ENCODE results near the gene SLCO2A1.

SLCO2A1 gene

DNA sequence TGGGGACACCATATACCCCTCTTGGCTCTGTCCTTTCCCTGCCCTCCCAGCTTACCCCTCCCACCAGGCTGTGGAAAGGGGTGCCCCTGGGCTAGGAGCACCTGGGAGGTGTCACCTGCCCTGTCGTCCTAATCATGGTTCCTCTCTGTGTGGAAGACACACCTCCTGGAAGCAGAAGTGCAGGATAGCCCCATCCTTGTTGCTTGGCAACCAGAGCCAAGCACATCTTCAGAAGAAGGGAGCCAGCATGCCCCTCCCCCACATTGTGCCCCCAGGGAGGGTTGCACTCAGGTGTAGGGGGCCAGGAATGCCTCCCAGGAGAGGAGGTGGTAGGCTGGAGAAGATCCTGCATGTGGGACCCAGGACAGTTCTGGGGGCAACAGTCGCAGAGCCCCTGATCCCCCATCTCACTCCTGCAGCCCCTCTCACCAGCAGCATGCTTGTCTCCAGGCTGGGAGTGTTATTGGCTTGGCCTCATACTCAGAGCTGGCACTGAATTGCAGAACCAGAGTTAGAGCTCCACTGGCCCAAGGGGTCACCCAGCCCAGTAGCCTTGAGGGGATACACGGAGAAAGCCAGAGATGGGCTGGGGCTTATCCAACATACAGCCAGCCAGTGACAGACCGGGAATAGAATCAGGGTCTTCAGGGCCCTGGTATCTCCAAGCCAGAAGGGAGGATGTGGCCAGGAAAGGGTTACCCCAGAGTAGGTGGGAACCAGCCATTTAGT, 142.5 kb downstream of the SLCO2A1 start:
- DNase-seq (ENCODE audit: low read depth in 3 of 3, low spot score in 1 of 3): no peak

DNA sequence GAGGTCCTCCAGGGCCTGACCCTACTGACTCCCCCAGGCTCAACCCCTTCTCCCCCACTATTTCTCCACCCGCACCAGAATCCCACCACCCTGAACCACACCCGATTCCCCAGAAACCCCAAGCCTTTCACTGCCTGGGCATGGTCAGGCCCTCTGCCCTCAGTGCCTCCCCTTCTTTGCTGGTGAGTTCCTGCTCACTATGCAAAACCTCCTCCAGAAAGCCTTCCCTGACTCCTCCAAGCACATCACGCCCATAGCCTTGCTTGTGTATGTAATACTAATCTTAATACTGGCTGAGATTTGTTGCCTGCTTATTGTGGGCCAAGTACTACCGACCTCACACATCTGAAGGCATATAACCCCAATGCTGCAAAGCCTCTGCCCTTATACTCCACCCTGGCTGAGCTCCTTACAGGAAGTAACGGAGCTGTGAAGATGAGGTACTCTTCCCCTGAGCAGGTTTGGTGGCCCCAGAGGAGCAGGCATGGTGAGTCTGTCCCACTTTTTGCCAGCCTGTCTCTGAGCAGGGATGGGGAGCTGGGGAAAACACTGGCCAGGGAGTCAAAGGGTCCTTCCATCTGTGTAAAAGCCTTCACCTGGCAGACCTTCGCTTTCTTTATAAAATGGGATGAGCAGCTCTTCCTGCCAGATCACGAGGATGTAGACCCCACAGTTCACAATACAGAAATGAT, 143.5 kb downstream of the SLCO2A1 start:
- DNase-seq (ENCODE audit: low read depth in 3 of 3, low spot score in 1 of 3): no peak

DNA sequence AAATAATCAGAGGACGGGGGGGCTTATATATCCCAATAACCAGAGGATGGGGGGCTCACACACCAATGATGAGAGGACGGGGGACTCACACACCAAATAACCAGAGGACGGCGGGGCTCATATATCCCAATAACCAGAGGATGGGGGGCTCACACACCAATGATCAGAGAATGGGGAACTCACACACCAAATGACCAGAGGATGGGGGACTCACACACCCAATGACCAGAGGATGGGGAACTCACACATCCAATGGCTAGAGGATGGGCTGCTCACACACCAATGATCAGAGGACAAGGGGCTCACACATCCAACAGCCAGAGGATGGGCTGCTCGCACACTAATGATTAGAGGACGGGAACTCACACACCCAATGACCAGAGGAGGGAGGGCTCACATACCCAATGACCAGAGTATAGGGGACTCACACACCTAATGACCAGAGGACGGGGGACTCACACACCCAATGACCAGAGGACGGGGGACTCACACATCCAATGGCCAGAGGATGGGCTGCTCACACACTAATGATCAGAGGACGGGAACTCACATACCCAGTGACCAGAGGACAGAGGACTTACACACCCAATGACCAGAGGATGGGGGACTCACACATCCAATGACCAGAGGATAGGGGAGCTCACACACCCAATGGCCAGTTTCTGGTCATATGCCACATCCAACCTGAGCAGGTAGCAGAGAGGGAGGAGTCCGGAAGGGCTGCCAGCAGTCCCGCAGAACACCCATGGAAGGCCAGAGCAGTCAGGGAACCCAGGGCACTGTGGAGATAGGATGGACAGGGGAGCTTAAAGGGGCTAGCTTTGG, 144.6 kb downstream of the SLCO2A1 start:
- DNase-seq (ENCODE audit: low read depth in 3 of 3, low spot score in 1 of 3): no peak

DNA sequence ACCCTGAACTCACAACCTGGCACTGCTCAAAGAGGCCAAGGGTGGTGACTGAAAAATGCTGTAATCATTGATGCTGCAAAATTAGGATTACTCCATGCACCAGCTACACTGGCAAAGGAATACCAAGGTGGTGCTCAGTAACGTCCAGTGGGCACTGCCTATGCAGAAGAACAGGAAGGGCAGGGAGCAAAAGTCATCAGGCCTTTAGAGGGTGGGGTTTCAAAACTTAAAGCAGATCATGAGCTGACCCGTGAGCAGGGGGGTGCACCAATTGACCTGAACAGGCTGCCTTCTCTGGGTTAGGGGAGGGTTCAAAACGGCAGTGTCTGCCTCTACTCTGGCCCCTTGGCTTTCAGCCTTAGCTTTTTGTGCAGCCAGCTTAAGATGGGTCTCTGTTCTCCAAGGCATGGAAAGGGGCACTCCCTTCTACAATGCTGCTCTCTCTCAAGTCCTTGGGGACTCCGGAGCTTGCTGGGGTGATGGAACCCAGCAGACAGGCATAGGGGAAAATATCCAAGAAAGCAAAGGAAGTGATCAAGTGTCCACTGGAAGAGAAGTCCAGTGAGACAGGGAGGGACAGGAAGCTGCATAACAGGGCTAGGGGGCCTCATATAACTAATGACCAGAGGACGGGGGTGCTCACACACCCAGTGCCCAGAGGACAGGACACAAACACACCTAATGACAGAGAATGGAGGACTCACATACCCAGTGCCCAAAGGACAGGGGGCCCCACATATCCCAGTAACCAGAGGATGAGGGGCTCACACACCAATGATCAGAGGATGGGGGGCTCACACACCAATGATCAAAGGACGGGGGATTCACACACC, 145.5 kb downstream of the SLCO2A1 start:
- DNase-seq (ENCODE audit: low read depth in 3 of 3, low spot score in 1 of 3): no peak

DNA sequence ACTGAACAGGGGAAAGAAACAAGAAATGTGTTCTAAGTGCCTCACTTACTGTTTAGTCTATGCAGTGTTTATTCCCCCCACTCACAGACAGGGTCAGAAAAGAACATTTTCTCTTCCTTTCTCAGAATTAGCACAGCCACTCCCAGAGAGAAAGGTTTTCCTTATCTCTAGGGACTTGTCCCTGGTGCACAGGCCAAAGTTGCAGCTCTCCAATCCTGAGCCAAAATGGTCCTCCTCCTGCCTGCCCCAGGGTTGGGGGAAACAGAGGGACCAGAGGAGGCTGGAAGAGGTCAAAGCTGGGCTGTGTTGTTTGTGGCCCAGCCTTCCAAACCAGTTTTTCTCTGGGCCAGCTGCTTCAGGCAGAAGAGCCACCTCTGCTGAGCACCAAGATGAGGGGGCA, 146.1 kb downstream of the SLCO2A1 start:
- no peak for DNase-seq (ENCODE audit: low read depth in 3 of 3, low spot score in 1 of 3)

DNA sequence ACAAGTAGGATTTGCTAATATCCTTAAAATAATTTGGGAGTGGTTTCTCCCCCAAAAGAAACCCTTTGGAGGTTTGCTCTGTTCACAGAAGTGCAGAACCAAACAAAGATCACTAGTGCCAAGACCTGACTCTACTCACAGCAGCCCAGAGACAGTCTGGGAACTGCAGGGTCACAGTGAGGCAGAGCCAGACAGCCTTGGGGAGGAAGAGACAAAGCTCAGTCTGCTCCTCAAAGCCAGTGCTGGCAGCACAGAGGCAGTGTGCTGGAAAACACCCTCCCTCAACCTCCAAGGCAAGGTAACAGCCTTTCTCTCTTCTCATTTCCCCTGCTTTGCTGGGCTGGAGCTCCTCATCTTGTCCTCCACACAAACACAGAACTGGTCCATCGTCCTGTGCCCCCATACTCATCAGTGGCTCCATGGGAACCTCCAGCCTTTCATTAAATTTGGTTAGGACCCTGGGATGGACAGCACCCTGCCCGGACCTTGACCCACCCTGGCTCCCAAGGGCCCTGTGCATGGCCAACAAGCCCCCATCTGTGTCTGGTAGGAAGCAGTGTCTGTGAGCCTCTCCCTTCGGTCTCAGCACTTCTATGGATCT, 146.6 kb downstream of the SLCO2A1 start:
- no peak for DNase-seq (ENCODE audit: low read depth in 3 of 3, low spot score in 1 of 3)

DNA sequence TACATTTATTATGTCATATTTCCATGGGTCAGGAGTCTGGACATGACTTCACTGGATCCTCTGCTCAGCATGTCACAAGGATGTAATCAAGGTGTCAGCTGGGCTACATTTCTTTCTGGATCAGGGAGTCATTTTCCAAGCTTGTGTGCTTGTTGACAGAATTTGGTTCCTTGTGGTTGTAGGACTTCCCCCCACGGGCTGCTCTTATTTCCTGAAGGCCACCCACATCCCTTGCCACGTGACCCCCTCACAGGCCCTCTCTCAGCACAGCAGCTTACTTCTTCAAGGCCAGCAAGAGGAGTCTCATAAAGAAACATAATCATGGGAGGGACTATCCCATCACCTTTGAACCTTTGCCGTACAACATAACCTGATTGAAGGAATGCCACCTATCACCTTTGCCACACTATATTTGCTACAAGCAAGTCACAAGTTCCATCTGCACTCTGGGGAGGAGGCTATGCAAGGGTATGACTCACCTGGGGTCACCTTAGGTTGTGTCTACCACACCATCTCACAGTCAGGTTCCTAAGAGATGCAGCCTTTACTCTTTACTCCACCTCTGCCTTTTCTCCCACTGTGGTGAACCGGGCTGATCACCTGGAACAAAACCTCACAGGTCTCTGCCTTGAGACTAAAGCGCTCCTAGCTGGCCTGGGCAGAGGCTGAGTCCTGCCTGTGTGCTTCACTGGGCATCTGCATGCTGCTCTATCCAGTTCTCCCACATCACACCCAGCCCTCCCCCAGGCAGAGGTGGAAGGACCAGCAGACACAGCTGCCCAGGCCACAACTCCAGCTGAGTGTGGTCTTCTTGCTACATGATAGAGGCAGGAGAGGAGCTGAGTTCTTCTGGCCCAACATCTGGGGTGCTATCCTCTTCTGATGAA, 147.5 kb downstream of the SLCO2A1 start:
- no peak for DNase-seq (ENCODE audit: low read depth in 3 of 3, low spot score in 1 of 3)

DNA sequence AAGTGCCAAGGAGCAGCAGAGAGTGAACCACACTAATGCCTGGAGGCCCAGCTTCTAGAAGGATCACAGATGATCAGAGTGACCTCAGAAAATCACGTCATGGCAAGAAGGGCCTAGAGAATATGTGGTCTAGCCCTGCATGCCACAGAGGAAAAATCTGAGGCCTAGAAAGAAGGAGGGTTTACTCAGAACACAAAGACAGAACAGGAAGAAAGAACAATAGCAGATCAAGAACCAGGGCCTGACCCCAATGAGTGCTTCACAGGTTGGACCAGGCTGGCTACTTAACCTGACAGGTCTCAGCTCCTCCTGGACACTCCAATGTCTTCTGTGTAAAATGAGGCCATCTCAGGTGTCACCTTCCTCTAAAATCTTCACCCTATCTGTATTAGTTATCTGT, 148.2 kb downstream of the SLCO2A1 start:
- no peak for DNase-seq (ENCODE audit: low read depth in 3 of 3, low spot score in 1 of 3)

DNA sequence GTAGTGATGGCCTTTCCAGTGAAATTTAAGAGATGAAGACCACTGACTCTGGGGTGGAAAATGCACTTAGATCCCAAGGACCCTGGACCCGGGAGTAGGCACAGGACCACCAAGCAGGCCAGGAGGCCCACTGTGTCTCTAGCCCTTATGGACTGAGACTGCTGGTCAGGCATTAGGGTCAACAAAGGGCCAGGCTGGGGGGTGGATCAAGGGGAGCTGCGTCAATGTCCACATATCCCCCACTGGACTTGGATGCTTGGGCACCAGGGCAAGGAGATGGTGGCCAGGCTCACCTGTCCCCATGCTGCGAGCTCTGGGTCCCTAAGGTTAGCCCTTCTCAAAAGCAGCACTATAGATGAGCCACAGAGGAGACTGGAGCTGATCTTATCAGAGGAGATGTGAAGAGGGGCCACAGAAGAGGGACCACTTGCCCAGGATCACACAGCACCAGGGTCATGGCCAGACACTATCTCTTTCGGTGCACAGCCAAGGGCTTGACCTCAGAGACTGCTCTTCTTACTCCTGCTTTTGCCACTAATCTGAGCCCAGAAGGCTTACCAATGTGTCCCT, 148.8 kb downstream of the SLCO2A1 start:
- DNase-seq (ENCODE audit: low read depth in 3 of 3, low spot score in 1 of 3): no peak

DNA sequence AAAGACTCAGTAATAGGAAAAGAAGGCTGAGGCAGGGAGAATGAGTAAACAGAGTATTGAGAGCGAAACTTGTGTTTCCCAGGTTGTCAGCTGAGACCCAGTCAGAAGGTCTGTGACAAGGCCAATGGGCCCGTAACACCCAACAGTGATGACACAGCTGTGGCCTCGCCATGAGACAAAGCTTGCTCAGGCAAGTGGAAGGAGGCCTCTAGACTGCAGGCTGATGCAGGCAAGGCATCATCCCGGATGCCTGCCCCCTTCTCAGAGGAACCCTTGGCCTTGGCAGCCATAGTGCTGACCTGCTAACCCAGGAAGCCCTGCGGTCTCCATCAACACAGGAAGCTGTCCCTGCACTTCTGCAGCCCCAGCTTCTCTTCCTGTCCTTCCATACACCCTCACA, 149.4 kb downstream of the SLCO2A1 start:
- no peak for DNase-seq (ENCODE audit: low read depth in 3 of 3, low spot score in 1 of 3)

DNA sequence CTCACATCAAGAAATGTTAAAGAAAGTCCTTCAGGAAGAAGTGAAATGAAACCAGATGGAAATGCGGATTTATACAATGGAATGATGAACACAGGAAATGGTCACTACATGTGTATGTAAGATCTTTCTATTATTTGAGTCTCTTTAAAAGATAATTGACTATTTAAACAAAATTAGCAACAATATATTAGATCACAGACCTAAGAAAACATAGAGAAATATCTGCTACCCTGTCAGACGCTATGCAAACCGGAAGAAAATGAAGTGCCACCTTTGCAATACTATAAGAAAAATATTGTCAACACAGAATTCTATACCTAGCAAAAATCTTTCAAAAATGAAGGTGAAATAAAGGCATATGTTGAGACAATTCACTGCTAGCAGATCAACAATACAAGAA, 151.2 kb downstream of the SLCO2A1 start:
- DNase-seq (ENCODE audit: low read depth in 3 of 3, low spot score in 1 of 3): no peak

Measured in stimulated activated CD4-positive, alpha-beta T cell treated with anti-CD3 and anti-CD28 coated beads, TNF-alpha, amount 100 ng/mL, for 1 hour (primary cell).